ENCODE data around the gene RBM4B. TPM values are rescaled to one million over a fixed set of nuclear protein-coding genes. Genes with fewer than 3 reads are reported as not detected.

The RBM4B gene
- total RNA-seq, 1 donor: 19.2 TPM

DNA sequence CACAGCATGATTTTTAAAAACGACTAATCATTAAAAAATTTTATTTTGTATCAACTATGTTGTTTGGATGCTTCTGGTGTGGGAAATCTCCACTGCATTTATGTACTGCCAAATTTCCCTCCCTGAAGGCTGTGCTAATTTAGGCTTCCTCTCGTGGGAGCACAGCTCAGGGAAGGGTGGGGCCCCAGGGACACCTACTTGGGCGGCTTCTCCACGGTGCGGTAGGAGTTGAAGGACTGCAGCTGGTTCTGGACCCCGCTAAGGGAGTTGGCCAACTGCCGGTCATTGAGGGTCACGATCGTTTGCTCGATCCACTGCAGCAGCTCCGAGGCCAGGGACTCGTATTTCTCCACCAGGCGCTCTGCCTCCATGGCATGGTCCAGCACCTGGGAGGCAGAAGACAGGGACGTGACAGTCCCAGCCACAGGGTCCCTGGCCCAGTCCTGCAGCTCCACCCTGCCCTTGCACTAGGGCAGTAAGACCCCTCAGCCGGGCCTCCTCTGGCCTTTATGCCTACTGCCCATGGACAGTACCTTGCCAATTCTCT, 32.8 kb upstream of the RBM4B start:
- Histone ChIP-seq H3K27ac (ENCODE audit: low read depth, low read length) (no peak overlapping the region), H3K4me2 (ENCODE audit: insufficient read depth, low read length) (no peak overlapping the region), H3K4me1 (ENCODE audit: insufficient read depth, low read length) (no peaks in the 10 kb centered on the region), H3K79me2 (ENCODE audit: insufficient read depth, low read length) (no peaks in the 10 kb centered on the region), H4K20me1 (ENCODE audit: insufficient read depth, low read length) (no peaks in the 10 kb centered on the region), H3K27me3 (ENCODE audit: insufficient read depth, low read length) (peaks cover 15% of the 10 kb centered on the region), H3K9me3 (ENCODE audit: low read depth, low read length) (no peaks in the 10 kb centered on the region), H2AFZ (ENCODE audit: low read length) (no peak overlapping the region), H3K4me3 (ENCODE audit: insufficient read depth, low read length) (no peak overlapping the region), H3K36me3 (ENCODE audit: insufficient read depth, low read length) (no peaks in the 10 kb centered on the region)
- TF ChIP-seq, protein P1, sequence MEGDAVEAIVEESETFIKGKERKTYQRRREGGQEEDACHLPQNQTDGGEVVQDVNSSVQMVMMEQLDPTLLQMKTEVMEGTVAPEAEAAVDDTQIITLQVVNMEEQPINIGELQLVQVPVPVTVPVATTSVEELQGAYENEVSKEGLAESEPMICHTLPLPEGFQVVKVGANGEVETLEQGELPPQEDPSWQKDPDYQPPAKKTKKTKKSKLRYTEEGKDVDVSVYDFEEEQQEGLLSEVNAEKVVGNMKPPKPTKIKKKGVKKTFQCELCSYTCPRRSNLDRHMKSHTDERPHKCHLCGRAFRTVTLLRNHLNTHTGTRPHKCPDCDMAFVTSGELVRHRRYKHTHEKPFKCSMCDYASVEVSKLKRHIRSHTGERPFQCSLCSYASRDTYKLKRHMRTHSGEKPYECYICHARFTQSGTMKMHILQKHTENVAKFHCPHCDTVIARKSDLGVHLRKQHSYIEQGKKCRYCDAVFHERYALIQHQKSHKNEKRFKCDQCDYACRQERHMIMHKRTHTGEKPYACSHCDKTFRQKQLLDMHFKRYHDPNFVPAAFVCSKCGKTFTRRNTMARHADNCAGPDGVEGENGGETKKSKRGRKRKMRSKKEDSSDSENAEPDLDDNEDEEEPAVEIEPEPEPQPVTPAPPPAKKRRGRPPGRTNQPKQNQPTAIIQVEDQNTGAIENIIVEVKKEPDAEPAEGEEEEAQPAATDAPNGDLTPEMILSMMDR (IDR thresholded peaks at IDR 0.05; ENCODE audit: extremely low read depth, low read depth, low read length): no peak
- DNase-seq (ENCODE audit: insufficient read length, low spot score, missing footprints): peak; percentile 49

DNA sequence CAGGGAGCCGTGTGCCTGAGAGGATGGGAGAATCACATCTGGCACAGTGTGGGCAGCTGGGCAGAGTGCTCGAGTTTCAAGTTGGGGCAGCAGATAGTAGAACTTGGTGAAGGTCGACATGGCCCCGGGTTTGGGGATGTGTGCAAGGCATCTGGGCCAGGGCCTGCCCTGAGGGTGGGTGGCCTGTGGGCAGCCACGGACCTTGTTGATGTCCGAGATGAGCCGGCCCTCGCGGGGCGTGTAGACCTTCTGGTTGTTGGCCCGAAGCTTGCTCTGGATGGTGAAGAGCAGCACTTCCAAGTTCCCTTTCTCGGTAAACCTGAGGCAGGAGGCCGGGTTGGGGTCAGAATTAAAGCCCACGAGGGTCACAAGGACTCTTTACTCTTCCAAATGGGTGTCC, 31.0 kb upstream of the RBM4B start:
- TF ChIP-seq, protein P1 (IDR thresholded peaks at IDR 0.05; ENCODE audit: extremely low read depth, low read depth, low read length): no peak
- Histone ChIP-seq H3K9me3 (ENCODE audit: low read depth, low read length) (no peaks in the 10 kb centered on the region), H3K27me3 (ENCODE audit: insufficient read depth, low read length) (peaks cover 10% of the 10 kb centered on the region), H3K27ac (ENCODE audit: low read depth, low read length) (no peak overlapping the region), H3K36me3 (ENCODE audit: insufficient read depth, low read length) (no peaks in the 10 kb centered on the region), H3K79me2 (ENCODE audit: insufficient read depth, low read length) (no peaks in the 10 kb centered on the region), H3K4me1 (ENCODE audit: insufficient read depth, low read length) (no peaks in the 10 kb centered on the region), H3K4me2 (ENCODE audit: insufficient read depth, low read length) (no peak overlapping the region), H4K20me1 (ENCODE audit: insufficient read depth, low read length) (no peaks in the 10 kb centered on the region), H2AFZ (ENCODE audit: low read length) (no peak overlapping the region), H3K4me3 (ENCODE audit: insufficient read depth, low read length) (no peak overlapping the region)
- DNase-seq (ENCODE audit: insufficient read length, low spot score, missing footprints): peak; percentile 45

DNA sequence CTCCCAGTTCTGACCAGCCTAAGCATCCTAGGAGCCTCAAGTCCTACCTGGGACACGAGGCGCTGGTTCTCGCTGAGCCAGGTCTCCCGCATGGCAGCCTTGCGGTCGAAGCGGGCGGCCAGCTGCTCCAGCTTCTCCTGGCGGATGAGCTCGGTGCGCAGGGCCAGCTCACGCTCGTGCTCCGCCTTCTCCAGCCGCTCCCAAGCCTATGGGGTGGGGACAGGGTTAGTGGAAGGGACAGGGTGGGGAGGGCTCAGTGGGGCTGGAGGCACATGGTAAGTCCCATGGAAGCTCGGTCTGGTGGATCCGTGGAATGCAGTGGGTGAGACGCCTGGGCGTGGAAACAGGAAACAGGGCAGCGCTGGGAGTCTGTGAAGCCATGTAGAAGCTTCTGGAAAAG, 30.4 kb upstream of the RBM4B start:
- Histone ChIP-seq H3K27me3 (ENCODE audit: insufficient read depth, low read length) (peaks cover 4% of the 10 kb centered on the region), H2AFZ (ENCODE audit: low read length) (no peak overlapping the region), H3K27ac (ENCODE audit: low read depth, low read length) (no peak overlapping the region), H3K79me2 (ENCODE audit: insufficient read depth, low read length) (no peaks in the 10 kb centered on the region), H3K9me3 (ENCODE audit: low read depth, low read length) (no peaks in the 10 kb centered on the region), H3K4me1 (ENCODE audit: insufficient read depth, low read length) (no peaks in the 10 kb centered on the region), H3K36me3 (ENCODE audit: insufficient read depth, low read length) (no peaks in the 10 kb centered on the region), H3K4me2 (ENCODE audit: insufficient read depth, low read length) (no peak overlapping the region), H4K20me1 (ENCODE audit: insufficient read depth, low read length) (no peaks in the 10 kb centered on the region), H3K4me3 (ENCODE audit: insufficient read depth, low read length) (no peak overlapping the region)
- TF ChIP-seq, protein P1 (IDR thresholded peaks at IDR 0.05; ENCODE audit: extremely low read depth, low read depth, low read length): no peak
- peak; percentile 76 for DNase-seq (ENCODE audit: insufficient read length, low spot score, missing footprints)

DNA sequence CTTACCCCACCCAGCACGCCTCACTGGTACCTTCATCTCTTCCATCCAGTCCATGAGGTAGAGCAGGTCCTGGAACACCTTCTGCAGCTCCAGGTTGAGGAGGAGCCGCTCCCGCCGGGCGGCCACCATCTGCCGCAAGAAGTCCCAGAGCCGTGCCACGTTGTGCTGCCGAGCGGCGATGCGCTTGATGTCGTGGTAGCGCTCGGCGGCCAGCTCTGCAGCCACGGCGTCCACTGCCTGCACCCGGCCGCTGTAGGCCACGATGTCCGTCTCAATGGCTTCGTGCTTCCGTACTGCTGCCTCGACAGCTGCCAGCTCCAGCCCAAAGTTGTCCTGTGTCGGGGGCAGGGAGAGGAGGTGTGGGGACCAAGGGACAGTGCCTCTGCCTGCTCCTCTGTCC, 29.8 kb upstream of the RBM4B start:
- no peak overlapping the region for H3K27ac ChIP-seq (ENCODE audit: low read depth, low read length)
- H3K36me3 ChIP-seq (ENCODE audit: insufficient read depth, low read length): no peaks in the 10 kb centered on the region
- TF ChIP-seq, protein P1 (IDR thresholded peaks at IDR 0.05; ENCODE audit: extremely low read depth, low read depth, low read length): no peak
- H2AFZ ChIP-seq (ENCODE audit: low read length): no peak overlapping the region
- no peaks in the 10 kb centered on the region for H3K79me2 ChIP-seq (ENCODE audit: insufficient read depth, low read length)
- H3K9me3 ChIP-seq (ENCODE audit: low read depth, low read length): no peaks in the 10 kb centered on the region
- DNase-seq (ENCODE audit: insufficient read length, low spot score, missing footprints): no peak
- no peaks in the 10 kb centered on the region for H3K4me1 ChIP-seq (ENCODE audit: insufficient read depth, low read length)
- no peaks in the 10 kb centered on the region for H4K20me1 ChIP-seq (ENCODE audit: insufficient read depth, low read length)
- no peak overlapping the region for H3K4me3 ChIP-seq (ENCODE audit: insufficient read depth, low read length)
- H3K27me3 ChIP-seq (ENCODE audit: insufficient read depth, low read length): peaks cover 4% of the 10 kb centered on the region
- no peak overlapping the region for H3K4me2 ChIP-seq (ENCODE audit: insufficient read depth, low read length)

Data from osteoblast (primary cell).